Activated CD4-positive, alpha-beta T cell treated with anti-CD3 and anti-CD28 coated beads for 24 hours (primary cell): Measurements from ENCODE around the gene ARFGAP2.

Experiments used
- DNase-seq, 2 donors: peaks; one replicate each; pipeline ENCODE4 v3.0.0-alpha.2; 2020; ENCODE audit warnings: low read depth in 2 of 2

Gene ARFGAP2

DNA sequence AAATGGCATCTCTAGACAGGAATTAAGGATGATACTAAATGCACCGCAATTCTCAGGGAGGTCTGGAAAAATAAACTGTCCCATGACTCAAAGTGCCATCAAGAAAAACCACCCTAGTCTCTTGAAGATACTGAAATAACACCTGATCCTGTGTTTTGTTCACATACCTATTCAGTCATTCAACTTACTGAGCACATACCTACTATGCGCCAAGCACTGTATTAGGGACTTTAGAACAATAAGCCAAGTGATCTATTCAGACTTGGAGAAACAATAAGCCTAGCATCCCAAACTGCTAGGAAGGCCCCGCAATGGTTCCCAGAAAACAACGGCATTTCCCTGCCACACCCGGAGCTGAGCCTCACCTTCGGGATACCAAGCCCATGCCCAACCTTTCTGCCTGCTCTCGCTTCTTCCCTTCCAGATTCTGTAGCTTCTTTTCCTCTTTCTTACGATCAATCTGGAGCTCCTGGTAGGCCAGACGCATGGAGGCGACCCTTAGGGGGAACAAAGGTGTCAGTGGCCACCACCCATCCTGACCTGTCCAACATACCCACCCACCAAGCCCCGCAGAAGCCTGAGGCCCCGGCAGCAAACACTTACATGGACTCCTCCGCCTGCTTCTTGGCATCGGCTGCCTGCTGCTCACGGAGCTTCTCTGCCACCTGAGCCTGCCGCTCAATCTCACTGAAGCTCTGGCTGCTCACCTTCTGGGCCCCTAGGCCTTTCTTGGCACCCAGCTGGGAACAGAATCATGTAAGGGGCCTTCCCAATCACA lies 5.4 kb downstream of the ARFGAP2 start:
- DNase-seq, result no peak

DNA sequence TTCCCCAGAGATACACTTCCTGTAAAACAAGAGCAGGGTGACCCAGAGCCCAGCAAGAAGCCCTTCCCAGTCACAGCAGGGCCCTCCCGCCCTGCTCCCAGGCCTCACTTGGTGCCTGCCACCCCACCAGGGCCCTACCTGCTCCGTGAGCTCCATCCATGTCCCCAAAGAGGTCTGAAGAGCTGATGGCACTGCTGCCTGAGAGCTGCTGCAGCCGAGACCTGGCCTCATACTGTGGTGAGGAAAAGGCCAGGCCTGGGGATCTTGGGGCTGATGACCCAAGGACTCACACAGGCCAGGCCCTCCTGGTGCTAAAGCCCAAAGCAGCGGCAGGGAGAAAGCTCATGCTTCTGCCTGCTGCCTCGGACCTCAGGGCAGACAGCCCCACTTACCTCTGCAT lies 10.3 kb downstream of the ARFGAP2 start:
- no peak for DNase-seq

DNA sequence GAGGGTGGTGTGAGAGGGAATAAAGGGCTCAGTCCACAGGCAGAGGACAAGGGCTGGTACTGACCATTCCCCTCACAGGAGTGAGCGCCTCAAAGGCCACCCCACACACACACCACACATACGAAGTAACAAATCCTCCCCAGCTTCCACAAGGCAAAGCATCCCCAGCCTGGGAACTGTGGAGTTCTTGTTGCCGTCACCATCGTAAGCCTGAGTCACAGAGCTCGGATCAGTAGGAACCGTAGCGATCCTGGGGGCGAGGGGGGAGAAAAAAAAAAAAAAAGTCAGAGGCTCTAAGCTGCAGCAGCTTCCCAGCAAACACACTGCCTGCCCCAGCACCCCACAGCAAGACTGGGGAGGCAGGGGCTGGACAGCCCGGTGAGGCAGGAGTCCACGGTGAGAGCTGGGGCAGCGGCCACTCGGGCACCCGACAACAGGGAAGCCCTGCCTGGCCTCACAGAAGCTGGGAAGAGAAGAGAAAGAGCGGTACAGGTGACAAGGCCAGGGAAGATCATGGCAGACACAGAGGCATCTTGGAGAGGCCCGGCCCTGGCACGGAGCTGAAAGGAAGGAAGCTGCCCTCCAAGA lies 11.3 kb downstream of the ARFGAP2 start:
- DNase-seq, result no peak

DNA sequence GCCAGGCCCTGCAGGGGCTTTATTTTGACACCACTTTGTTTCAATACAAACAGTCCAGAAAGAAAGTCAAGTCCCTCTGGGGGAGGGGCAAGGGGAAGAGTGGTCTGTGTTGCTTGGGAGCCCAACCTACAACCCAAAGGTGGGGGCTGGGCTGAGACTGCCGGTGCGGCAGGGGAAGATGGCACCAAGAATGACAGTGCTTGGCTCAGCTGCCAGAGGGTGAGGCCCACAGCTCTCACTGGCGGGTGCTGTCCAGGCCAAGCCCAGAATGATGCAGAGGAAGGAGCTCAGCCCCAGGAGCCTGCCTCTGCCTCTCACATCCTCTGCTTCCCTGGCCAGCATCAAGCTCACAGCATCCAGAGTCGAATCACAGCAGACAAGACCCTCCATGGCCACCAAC lies 12.4 kb downstream of the ARFGAP2 start:
- DNase-seq, result no peak

DNA sequence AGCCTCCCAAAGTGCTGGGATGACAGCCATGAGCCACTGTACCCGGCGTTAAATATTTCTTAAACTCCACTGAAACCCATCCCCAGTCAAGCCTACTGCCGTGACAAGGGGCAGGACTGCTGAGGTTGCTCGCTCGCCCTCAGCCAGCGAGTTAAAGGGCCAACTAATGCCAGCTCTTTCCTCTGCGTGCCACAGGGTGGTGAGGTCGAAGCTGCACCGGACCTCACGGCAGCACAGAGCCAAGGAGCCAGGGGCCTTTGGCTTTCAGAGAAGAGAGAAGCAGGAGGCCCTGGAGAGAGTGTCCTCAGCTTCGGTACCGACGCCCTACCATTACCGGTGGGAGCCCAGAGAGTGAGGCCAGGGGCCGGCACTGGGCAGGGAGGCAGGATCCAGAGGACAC lies 12.8 kb downstream of the ARFGAP2 start:
- DNase-seq, result no peak

DNA sequence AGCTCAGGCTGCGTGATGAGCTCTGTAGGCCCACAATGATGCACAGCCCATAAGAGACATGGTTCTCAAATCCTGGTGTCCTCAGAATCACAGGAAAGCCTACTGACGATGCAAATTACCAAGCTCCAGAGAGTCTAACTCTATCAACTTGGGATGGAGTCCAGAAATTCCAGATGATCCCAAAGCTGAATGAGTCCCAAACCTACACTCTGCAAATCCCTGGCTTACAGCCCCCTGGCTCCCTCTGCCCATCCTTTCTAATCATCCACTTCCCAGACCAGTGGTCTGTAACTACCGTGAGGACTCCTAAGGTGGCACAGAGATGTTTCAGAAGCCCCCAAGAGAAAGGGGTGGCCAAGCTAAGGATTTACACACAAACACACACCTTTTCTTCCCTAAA lies 13.5 kb downstream of the ARFGAP2 start:
- DNase-seq, result no peak

DNA sequence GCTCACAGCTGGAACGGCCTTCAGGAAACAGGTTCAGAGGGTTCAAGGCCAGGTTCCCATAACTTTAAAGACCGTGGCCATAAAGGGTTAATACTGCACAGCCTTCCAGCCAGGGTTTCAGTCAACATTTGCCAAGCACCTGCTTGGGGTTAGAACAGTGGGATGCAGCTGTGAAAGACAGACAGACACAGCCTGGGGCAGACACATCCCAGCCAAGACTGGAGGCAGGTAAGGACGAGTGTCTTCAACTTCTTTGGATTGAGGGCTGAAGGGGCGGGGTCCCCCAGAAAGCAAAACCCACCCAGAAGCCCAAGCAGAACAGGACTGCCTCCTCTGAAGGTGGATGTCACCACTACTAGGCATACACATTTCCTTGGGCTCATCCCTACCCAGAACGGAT lies 14.3 kb downstream of the ARFGAP2 start:
- no peak for DNase-seq

DNA sequence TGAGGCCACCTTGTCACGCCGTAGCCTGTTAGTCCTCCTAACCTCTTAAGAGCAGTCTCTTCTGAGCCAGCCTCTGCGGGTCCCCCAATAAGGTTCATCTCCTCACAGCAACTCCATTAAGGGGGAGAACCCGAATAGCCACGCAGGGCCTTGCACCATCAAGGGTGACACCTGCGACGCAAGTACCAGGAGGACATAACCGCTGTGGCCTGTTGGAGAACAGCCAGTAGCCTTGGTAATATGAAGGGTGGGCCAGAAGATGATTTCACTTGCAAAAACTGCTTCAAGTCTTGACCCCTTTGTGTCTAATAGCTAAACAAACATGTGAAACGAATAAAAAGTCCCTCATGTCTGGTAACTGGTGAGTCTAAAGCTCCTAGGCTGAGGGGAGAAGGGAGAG lies 14.8 kb downstream of the ARFGAP2 start:
- DNase-seq, result no peak

DNA sequence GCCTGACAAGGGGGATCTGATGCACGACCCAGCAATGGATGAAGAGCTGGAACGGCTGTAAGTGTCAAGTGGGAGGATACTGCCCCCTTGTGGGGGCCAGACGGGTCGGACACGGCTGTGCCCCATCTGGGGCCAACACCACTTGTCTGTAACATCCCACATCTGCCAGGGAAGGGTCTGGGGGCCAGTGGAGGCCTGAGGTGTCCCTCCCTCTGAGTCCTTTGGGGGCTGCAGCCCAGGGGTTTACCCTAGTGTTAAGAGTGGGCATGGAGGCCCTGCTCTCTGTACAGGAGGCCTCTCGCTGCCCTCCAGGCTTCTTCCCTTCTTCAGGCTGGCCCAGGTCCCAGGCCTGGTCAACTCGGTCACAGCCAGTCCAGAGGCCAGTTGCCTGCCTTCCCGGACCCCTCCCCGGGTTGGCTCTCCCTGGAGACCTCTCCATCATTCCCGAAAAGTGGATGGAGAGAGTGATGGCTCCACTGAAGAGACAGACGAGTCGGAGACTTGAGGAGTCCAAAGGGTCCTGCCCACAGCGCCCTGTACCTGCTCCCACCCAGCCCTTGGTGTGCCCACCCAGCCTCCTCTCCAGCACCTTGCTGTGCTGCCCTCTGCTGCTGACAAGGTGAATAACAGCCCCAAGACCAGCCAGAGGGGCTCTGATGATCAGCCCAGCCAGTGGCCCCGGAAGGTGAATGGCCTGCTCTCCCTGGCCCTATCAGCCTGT lies 15.4 kb downstream of the ARFGAP2 start:
- DNase-seq, result peak; percentile 35 to 39

DNA sequence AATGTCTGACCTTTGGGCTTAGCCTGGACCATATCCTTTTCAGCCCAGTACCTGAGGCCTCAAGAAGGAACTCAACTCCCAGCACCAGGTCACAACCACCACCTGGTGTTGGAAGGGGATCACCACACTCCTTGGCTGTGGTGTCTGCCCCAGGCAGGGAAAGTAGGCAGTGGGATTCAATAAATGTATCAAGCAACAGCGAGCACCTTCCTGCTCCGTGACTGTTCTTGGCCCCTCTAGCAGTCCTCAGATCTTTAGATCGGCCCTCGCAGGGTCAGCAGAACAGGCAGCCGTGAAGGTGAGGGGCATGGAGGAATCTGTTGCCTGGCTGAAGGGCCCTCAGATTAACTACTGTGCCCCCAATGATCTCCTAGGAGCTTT lies 15.9 kb downstream of the ARFGAP2 start:
- no peak for DNase-seq

DNA sequence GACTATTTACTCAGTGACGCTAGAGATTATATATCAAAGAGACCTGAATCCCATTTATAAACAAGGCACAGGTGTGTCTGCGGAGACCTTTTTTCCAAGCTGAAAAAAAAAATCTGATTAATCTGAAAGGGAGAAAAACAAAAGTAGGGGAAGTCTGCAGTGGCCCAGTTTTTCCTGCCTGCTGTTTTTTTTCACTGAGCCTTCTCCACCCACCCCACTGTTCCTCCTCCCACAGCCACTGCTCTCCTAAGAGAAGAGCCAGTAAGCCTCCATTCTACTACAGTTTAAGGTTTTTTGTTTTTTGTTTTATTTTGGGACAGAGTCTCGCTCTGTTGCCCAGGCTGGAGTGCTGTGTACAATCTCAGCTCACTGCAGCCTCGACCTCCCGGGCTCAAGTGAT lies 18.4 kb downstream of the ARFGAP2 start:
- no peak for DNase-seq

DNA sequence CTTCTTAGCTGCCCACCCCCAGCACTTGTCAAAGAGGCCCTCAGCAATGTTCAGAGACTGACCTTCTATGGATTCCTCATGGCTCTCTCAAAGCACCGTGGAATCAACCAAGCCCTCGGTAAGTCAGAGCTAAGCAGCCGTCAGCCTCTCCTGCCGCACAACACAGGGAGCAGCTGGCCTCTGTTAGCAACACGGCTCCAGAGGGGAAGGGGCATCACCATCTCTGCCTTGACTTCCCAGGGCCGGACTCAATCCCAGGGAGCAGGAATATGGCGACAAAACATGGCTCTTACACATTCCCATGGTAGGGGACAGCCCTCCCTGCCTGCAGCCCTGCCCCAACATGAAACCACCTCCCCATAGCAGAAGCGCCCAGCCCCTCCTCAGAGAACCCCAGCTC lies 18.9 kb downstream of the ARFGAP2 start:
- DNase-seq, result no peak

DNA sequence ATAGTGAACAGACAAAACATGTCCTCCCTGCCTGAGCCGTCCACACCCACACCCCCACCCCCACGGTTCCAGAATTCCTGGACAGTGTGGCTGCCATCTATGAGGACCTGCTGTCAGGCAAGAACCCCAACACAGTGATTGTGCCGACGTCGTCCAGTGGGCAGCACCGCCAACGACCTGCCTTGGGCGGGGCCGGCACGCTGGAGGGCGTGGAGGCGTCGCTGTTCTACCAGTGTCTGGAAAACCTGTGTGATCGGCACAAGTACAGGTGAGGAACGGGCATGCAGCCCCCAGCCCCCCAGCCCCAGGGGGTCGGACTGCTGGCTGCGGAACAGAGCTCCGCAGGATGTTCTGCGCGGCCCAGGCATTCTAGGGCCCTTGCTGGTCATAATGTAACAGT lies 19.7 kb downstream of the ARFGAP2 start:
- no peak for DNase-seq

DNA sequence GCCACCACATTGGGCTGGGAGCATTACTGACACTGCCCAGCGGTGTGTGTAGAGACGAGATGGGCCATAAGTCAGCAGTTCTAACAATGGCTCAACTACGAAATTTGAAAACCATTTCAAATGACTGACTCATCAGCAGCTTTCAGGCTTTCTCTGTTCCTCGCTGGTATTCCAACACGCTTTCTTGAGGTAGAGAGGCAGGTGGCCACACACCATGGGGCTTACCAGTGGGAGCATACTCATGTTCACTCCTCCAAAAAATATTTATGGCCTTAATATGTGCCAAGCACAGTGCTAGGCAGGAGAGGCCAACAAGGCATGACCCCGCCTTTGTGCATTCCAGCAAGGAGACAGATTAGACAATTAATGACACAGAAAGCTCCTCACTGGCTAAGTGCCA lies 20.3 kb downstream of the ARFGAP2 start:
- DNase-seq, result no peak

DNA sequence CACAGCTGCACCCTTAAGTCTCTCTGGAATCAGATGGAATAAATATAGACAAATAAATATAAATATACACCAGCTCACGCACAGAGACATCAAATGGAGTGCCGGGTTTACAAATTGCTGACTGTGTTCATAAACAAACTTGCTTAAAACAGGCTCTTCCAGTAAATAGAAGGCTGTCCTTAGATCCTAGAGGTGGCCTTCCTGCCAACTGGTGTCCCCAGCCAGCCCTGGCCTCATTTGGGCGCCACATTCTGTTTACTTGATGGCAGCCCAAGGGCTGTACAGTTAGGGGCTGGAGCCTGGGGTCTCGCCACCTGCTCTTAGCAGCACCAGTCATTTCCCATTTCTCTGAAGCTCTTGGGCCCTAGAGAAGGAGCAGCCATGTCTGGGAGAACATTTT lies 20.8 kb downstream of the ARFGAP2 start:
- no peak for DNase-seq

DNA sequence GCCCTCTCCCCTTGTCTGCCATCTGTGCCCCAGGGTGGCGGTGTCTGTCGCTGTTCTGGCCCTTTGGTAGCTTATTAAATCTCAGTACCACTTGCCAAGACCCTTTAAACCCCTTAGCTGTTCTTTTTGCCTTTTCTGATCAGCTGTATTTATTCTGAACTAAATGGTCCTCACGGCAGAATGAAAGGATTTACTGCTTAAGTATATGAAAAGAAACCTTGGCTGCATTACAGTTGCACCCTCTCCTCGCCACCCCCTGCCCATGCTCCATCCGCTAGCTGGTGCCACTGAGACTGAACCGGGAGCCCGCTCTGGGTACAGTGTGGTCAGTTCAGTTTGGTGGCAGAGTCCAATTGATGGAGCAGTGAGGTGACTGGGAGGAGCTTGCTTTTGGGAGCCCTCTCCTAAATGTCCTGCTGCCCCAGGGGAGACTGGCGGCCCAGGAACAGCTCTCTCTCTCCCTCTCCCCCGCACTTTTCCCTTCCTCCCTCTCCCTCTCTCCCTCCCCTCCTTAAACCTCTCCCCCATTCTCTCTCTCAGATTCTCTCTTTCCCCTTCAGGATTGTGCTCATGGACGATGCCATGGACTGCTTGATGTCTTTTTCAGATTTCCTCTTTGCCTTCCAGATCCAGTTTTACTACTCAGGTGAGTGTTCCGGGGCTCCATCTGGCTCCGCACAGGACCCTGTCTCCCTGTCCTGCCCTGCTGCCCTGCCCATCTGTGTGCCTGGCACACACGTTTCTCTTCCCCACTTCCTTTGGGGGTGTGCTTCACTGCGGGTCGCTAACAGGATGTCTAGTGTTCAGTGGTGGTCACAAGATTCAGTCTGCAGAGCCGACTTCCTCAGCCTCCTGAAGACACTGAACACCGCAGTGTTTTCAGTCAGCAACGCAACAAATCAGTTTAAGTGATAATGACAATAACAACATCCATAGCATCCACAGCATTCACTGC lies 21.8 kb downstream of the ARFGAP2 start:
- DNase-seq, result no peak

DNA sequence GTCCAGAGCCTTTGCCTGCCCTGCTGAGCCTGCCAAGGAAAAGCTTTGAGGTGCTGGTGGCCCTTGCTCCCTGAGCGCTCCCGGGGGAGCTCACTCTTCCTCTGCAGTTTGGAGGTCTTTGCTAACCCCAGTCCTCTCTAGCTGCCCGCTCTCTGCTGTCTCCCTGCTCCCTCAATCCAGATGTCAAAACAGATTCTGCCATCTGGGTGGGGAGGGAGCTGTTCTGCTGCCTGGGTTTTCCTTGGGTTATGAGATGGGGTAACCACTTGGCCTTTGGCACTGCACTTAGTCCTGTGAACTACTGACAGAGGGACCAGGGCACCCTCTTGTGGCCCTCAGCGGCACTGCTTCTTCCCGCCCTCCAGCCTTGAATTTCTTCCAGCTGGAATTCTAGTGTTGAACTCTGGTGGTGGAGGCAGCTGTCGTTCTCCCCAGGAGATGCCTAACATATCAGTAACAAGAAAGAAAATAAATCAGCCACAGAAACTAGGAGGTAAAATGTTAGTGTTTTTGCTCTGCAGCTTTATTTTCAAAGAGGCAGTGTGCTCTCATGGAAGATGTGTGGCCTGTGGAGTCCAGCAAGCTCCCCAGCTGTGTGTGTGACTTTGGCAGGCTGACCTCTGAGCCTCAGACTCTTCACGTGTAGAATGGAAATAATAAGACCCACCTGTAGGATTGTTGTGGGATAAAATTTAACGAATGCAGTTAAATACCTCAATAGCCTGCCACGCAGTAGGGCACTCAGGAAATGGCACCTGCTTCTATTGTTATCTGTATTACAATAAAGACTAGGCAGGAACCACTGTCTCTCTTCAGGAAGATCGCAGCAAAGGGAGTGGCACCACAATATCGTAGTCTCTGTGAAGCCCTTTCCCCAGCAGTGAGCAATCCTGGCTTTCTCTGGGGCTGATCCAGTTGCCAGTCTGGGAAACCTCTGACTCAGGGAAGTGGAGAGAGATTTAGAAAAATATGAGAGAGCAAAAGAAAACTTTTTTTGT lies 23.4 kb downstream of the ARFGAP2 start:
- peak; percentile 36 to 51 for DNase-seq

DNA sequence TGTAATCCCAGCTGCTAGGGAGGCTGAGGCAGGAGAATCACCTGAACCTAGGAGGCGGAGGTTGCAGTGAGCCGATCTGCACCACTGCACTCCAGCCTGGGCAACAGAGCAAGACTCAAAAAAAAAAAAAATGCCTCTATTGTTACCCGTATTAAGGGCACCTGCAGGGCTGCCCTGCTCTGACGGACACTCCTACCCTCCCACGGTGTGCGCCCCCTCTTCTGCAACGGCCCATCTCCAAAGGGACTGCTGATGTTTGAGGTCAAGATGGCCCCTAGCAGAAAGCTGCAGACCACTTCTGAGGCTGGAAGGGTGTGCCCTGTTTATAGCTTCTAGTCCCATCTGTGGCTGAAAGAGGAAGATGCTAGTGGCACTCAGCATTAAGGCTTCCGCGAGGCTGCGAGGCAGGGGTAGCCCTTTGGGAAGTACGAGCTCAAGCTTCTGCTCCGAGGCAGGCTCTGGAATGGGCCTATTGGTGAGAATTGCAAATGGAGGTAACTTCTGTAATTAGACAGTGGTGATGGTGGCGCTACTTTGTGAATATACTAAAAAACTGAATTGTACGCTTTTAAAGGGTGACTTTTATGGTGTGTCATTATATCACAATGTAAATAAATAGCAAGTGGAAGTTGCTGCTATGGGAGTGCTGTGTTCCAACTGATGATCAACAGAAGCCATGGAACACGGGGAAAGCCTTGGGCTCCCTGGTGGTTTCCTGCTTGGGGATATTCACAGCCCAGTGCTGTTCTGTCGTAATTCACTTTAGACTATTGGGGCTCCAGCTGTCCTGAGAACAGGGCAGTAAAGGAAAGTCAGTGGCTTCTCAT lies 24.3 kb downstream of the ARFGAP2 start:
- DNase-seq, result no peak

DNA sequence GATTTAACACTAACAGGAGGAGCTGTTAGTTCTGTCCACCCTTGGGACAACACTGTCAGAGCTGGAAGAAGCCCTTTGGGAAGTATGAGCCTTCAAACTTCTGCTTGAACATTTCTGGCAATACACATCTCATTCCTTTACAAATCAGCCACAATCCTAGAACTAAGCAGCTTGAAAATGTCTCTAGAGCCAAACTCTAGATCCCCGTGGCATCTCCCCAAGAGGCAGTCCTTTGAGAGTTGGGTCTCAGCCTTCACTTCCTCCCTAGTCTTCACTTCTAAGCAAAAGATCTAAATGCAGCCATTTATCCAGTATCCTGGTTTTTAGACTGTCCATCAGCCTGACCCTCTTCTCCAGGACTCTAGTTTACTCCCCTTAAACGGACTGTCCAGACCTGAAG lies 26.9 kb downstream of the ARFGAP2 start:
- no peak for DNase-seq
